K562 (cell line): ENCODE data around the gene AP3B1. TPM values are rescaled to one million over a fixed set of nuclear protein-coding genes. Genes with fewer than 3 reads are reported as not detected.

Experiments used
- ARID1B ChIP-seq: fragments of 450-650 bp; IDR thresholded peaks from 2 replicates; pipeline ENCODE4 v1.6.1; 2016; ENCODE audit warnings: antibody characterized with exemption, mild to moderate bottlenecking, inconsistent platforms
- CC2D1A ChIP-seq: fragments of 450-650 bp; IDR thresholded peaks from 2 replicates; pipeline ENCODE4 v1.6.1; 2017; ENCODE audit warnings: mild to moderate bottlenecking
- CREB3 ChIP-seq: fragments of 450-650 bp; conservative IDR thresholded peaks from 2 replicates; pipeline ENCODE4 v1.6.1; 2016; ENCODE audit warnings: missing genetic modification characterization, low read depth, mild to moderate bottlenecking, missing compliant biosample characterization, moderate library complexity
- CTBP1 ChIP-seq: fragments of 450-650 bp; IDR thresholded peaks from 2 replicates; pipeline ENCODE4 v1.6.1; 2016; ENCODE audit warnings: borderline replicate concordance
- FOXJ3 ChIP-seq: sonication (generic); formaldehyde crosslinking; IDR thresholded peaks from 2 replicates; pipeline ENCODE4 v1.4.0; 2020; ENCODE audit warnings: mild to moderate bottlenecking, missing genetic modification reagents
- GTF2E2 ChIP-seq: fragments of 200-800 bp; sonication (Bioruptor generic); IDR thresholded peaks from 2 replicates; pipeline ENCODE4 v1.6.1; 2016; ENCODE audit warnings: missing genetic modification characterization, missing compliant biosample characterization
- HMG20A ChIP-seq: fragments of 450-650 bp; formaldehyde crosslinking; conservative IDR thresholded peaks from 2 replicates; pipeline ENCODE4 v1.4.0; 2020; ENCODE audit warnings: mild to moderate bottlenecking, mixed read lengths
- IRF9 ChIP-seq: fragments of 450-650 bp; IDR thresholded peaks from 2 replicates; pipeline ENCODE4 v1.6.1; 2016; ENCODE audit warnings: missing biosample characterization, missing genetic modification characterization
- MNT ChIP-seq, 2 experiments: fragments of 450-650 bp; conservative IDR thresholded peaks; 2 replicates each; pipeline ENCODE4 v1.6.1; 2017; ENCODE audit warnings: mild to moderate bottlenecking in 2 of 2, moderate library complexity in 2 of 2
- NKRF ChIP-seq: fragments of 450-650 bp; IDR thresholded peaks from 2 replicates; pipeline ENCODE4 v1.6.1; 2016; ENCODE audit warnings: borderline replicate concordance
- POLR2H ChIP-seq: IDR thresholded peaks from 2 replicates; pipeline ENCODE4 v1.6.1; 2016; ENCODE audit warnings: missing genetic modification characterization, low read depth, mild to moderate bottlenecking, control low read depth, missing compliant biosample characterization, moderate library complexity
- RBM22 ChIP-seq: fragments of 200-400 bp; formaldehyde crosslinking; IDR thresholded peaks from 2 replicates; pipeline ENCODE4 v1.6.1; 2018; ENCODE audit warnings: low read length, low read depth; ENCODE audit not compliant: poor library complexity, severe bottlenecking
- SIRT6 ChIP-seq: IDR thresholded peaks from one replicate; pipeline ENCODE4 v1.6.1; 2012; ENCODE audit warnings: low read depth, mild to moderate bottlenecking, control low read depth, inconsistent platforms, low read length, moderate library complexity
- SMARCE1 ChIP-seq: fragments of 450-650 bp; IDR thresholded peaks from 2 replicates; pipeline ENCODE4 v1.7.1; 2016; ENCODE audit warnings: mild to moderate bottlenecking
- SPI1 ChIP-seq: IDR thresholded peaks from 2 replicates; pipeline ENCODE4 v1.6.1; 2011; ENCODE audit warnings: low read depth, low read length, control low read depth, borderline replicate concordance
- TAL1 ChIP-seq: fragments of 450-650 bp; IDR thresholded peaks from 2 replicates; pipeline ENCODE4 v1.6.1; 2016; ENCODE audit warnings: mild to moderate bottlenecking
- THRB ChIP-seq: fragments of 450-650 bp; formaldehyde crosslinking; conservative IDR thresholded peaks from 2 replicates; pipeline ENCODE4 v1.4.0; 2022; ENCODE audit warnings: mild to moderate bottlenecking, missing genetic modification characterization
- TSC22D4 ChIP-seq: fragments of 450-650 bp; IDR thresholded peaks from 2 replicates; pipeline ENCODE4 v1.6.1; 2016; ENCODE audit warnings: missing genetic modification characterization, missing biosample characterization, control low read depth
- ZBTB17 ChIP-seq: fragments of 450-650 bp; formaldehyde crosslinking; IDR thresholded peaks from 2 replicates; pipeline ENCODE4 v1.4.0; 2020; ENCODE audit warnings: mild to moderate bottlenecking
- ZNF277 ChIP-seq: fragments of 250-450 bp; sonication (Bioruptor Pico); IDR thresholded peaks from 2 replicates; pipeline ENCODE4 v1.8.0; 2022; ENCODE audit warnings: inconsistent platforms, mild to moderate bottlenecking, moderate library complexity, borderline replicate concordance
- ZNF707 ChIP-seq: fragments of 250-450 bp; sonication (Bioruptor Pico); conservative IDR thresholded peaks from 2 replicates; pipeline ENCODE4 v1.8.0; 2022; ENCODE audit warnings: inconsistent platforms, mild to moderate bottlenecking, moderate library complexity
- polyA plus RNA-seq, 8 experiments: library from polyadenylated mRNA; depleted of rRNA in 4 of 8; stranded (reverse) in 5 of 8; unstranded in 3 of 8; fragments of >200 nt; fragmentation: Nextera tagmentation in 2 of 8; fragmentation: Illumina TruSeq in 1 of 8; extraction: Ambion mirVana in 2 of 8; extraction: Trizol in 1 of 8; gene quantifications; 2 replicates each; pipeline versions ENCODE4 v1.2.1 to v1.2.3, GENCODE V29; 2011 to 2014; ENCODE audit warnings: inconsistent platforms in 1 of 8, missing spikeins in 1 of 8
- total RNA-seq, 7 experiments: library from RNA; depleted of rRNA in 6 of 7; stranded (reverse); fragments of >200 nt in 6 of 7; fragmentation: Illumina TruSeq in 2 of 7; extraction: Trizol in 2 of 7; gene quantifications; 2 replicates each; pipeline versions ENCODE4 v1.2.1 to v1.2.3, GENCODE V29; 2011 to 2021; ENCODE audit warnings: low replicate concordance in 1 of 7

Gene AP3B1
- total and polyA plus RNA-seq, 9 of the 15 experiments (the other 6 are each of a cell fraction or from before 2014, with no cell fraction given), result 21.1 to 61.8 (median 42.2) TPM

GRCh38 chr5:78204241-78204640 is 90.3 kb downstream of the AP3B1 start (continued):
- TF ChIP-seq NKRF, result no peak
- TF ChIP-seq ZBTB17, result no peak
- no peak for TF ChIP-seq TAL1
- no peak for TF ChIP-seq TSC22D4 (tag)
- TF ChIP-seq GTF2E2 (tag), result no peak
- TF ChIP-seq ARID1B, result 0 out of 2 replicates have a peak, but pooled peaks have one; percentile 7
- no peak for TF ChIP-seq ZNF707
- TF ChIP-seq ZNF277 (CRISPR knock-in tag), result no peak
- TF ChIP-seq CREB3 (tag), result no peak
- TF ChIP-seq HMG20A (CRISPR knock-in tag), result no peak
- TF ChIP-seq POLR2H, result no peak
- no peak for TF ChIP-seq RBM22
- TF ChIP-seq SMARCE1, result peak; percentile 25; the same call in 1 of the 2 replicates
- TF ChIP-seq CTBP1, result 0 out of 2 replicates have a peak, but pooled peaks have one; percentile 10
- TF ChIP-seq THRB (CRISPR knock-in tag), result no peak
- TF ChIP-seq FOXJ3 (CRISPR knock-in tag), result no peak
- TF ChIP-seq SPI1, result peak; percentile 93
- TF ChIP-seq CC2D1A, result 0 out of 2 replicates have a peak, but pooled peaks have one; percentile 44
- TF ChIP-seq IRF9 (tag), result no peak
- no peak for TF ChIP-seq SIRT6
- TF ChIP-seq MNT (conservative IDR thresholded peaks at IDR 0.05), result no peak
